ENCODE data around the gene KLHL10. TPM values are rescaled to one million over a fixed set of nuclear protein-coding genes. Genes with fewer than 3 reads are reported as not detected.

The KLHL10 gene
- total and polyA plus RNA-seq, 2 of the 13 experiments (the other 11 are each of a cell fraction or from before 2014, with no cell fraction given): 0.04 to 0.08 TPM

- TF ChIP-seq GMEB2 (CRISPR knock-in tag; IDR thresholded peaks at IDR 0.05; ENCODE audit: low read depth): no peak
- TF ChIP-seq ZNF414 (CRISPR knock-in tag; IDR thresholded peaks at IDR 0.05): no peak
- no peak for TF ChIP-seq NFAT5 (CRISPR knock-in tag; IDR thresholded peaks at IDR 0.05)
- TF ChIP-seq ZNF678 (CRISPR knock-in tag; IDR thresholded peaks at IDR 0.05): no peak
- TF ChIP-seq ZFP41 (CRISPR knock-in tag; IDR thresholded peaks at IDR 0.05; ENCODE audit: borderline replicate concordance): no peak; the same call in 1 of the 2 replicates
- TF ChIP-seq RERE (CRISPR knock-in tag; IDR thresholded peaks at IDR 0.05; ENCODE audit: low read depth): peak; percentile 48; the same call in 1 of the 2 replicates
- no peak for TF ChIP-seq SP140L (CRISPR knock-in tag; IDR thresholded peaks at IDR 0.05; ENCODE audit: borderline replicate concordance)
- TF ChIP-seq ZNF331 (CRISPR knock-in tag; IDR thresholded peaks at IDR 0.05): no peak
- no peak for TF ChIP-seq NFRKB (IDR thresholded peaks at IDR 0.05)
- no peak for TF ChIP-seq ZNF501 (CRISPR knock-in tag; IDR thresholded peaks at IDR 0.05)
- peak; percentile 63; the same call in 1 of the 2 replicates for TF ChIP-seq IKZF5 (CRISPR knock-in tag; IDR thresholded peaks at IDR 0.05)
- TF ChIP-seq SMYD3 (CRISPR knock-in tag; IDR thresholded peaks at IDR 0.05): peak; percentile 40; the same call in 1 of the 2 replicates
- TF ChIP-seq PAX8 (CRISPR knock-in tag; IDR thresholded peaks at IDR 0.05; ENCODE audit: borderline replicate concordance): no peak
- peak; percentile 20; the same call in 1 of the 2 replicates for TF ChIP-seq NR2F2 (IDR thresholded peaks at IDR 0.05; ENCODE audit: borderline replicate concordance, low read depth)
Observed at GRCh38 chr17:41812381-41813151, 25.1 kb upstream of the KLHL10 start, which contains the start of gene FKBP10 (continued).
